Sigmoid colon (tissue), 7 donors: ENCODE data around the gene HMCN2. TPM values are rescaled to one million over a fixed set of nuclear protein-coding genes. Genes with fewer than 3 reads are reported as not detected.

ENCODE experiments used
- DNase-seq: peaks from one replicate; pipeline ENCODE4 v3.0.0-alpha.2; 2019
- H3K27ac ChIP-seq, 4 donors: fragments of 200-600 bp; sonication (generic); one replicate each; pipeline ENCODE4 v1.5.1; 2016 to 2019; ENCODE audit warnings: mild to moderate bottlenecking in 1 of 4
- H3K27me3 ChIP-seq, 3 donors: fragments of 200-600 bp; sonication (generic); one replicate each; pipeline ENCODE4 v1.5.1; 2019; ENCODE audit warnings: mild to moderate bottlenecking in 1 of 3
- H3K36me3 ChIP-seq, 4 donors: fragments of 200-600 bp; sonication (generic); one replicate each; pipeline ENCODE4 v1.5.1; 2016 to 2019
- H3K4me1 ChIP-seq, 4 donors: fragments of 200-600 bp; sonication (generic); one replicate each; pipeline ENCODE4 v1.5.1; 2017 to 2019
- H3K4me3 ChIP-seq, 4 donors: fragments of 200-600 bp; sonication (generic); one replicate each; pipeline ENCODE4 v1.5.1; 2017 to 2019; ENCODE audit warnings: mild to moderate bottlenecking in 2 of 4, moderate library complexity in 1 of 4
- H3K9me3 ChIP-seq, 4 donors: fragments of 200-600 bp in 3 of 4; sonication (generic) in 3 of 4; one replicate each; pipeline versions ENCODE4 v1.5.1 to v1.6.1; 2013 to 2019
- CTCF ChIP-seq, 4 experiments: fragments of 450-650 bp in 3 of 4; fragments of 200-600 bp in 1 of 4; IDR thresholded peaks; one replicate each; pipeline ENCODE4 v1.5.1; 2016 to 2019; ENCODE audit warnings: antibody characterized with exemption in 4 of 4, mild to moderate bottlenecking in 3 of 4, moderate library complexity in 2 of 4
- EP300 ChIP-seq, 4 donors: sonication (generic); formaldehyde crosslinking; IDR thresholded peaks; one replicate each; pipeline ENCODE4 v1.6.1; 2017; ENCODE audit warnings: antibody characterized with exemption in 4 of 4
- POLR2A ChIP-seq, 2 donors: fragments of 450-650 bp; IDR thresholded peaks; one replicate each; pipeline ENCODE4 v1.6.1; 2016; ENCODE audit warnings: antibody characterized with exemption in 2 of 2, mild to moderate bottlenecking in 2 of 2, moderate library complexity in 2 of 2
- POLR2AphosphoS5 ChIP-seq, 4 donors: sonication (generic); formaldehyde crosslinking; IDR thresholded peaks; one replicate each; pipeline ENCODE4 v1.6.1; 2017; ENCODE audit warnings: antibody characterized with exemption in 4 of 4
- WGBS, 2 donors: extraction: QIAGEN DNeasy Blood & Tissue Kit; methylation state at CpG; one replicate each; pipeline ENCODE4 v1.1.7; 2013; 5-methylcytosine and 5-hydroxymethylcytosine counted together
- intact Hi-C: fragments of 100-400 bp; cut with DNase I; formaldehyde crosslinking; loops from one replicate; pipeline ENCODE4 v1.15.1; 2023
- polyA plus RNA-seq, 3 donors: library from polyadenylated mRNA; stranded (reverse); fragments of 200-250 nt; gene quantifications; one replicate each; pipeline ENCODE4 v1.2.3, GENCODE V29; 2013
- total RNA-seq, 4 donors: library from RNA; depleted of rRNA; stranded (reverse); fragments of >200 nt; gene quantifications; one replicate each; pipeline ENCODE4 v1.1.0, GENCODE V29; 2016
- donor health status: healthy with polysubstance abuse.
- donor health status: Bipolar disorder and iron deficiency.
- donor health status: healthy.

Gene HMCN2
- total and polyA plus RNA-seq, 7 donors: 3.6 to 106 (median 13.2) TPM

GRCh38 chr9:130417602-130418001, 152.0 kb downstream of the HMCN2 start:
- peaks cover 0 to 9% (median 4%) of the 10 kb centered on the region in 4 donors for H3K4me1 ChIP-seq
- intact Hi-C loops: no loop called here
- H3K27me3 ChIP-seq: no peaks in the 10 kb centered on the region
- WGBS, 2 donors: 79 to 81% methylated on average over 5 of the region's 5 CpGs
- DNase-seq: no peak
- peaks cover 0 to 40% (median 6%) of the 10 kb centered on the region in 4 donors for H3K36me3 ChIP-seq
- no peak overlapping the region for H3K4me3 ChIP-seq
- TF ChIP-seq POLR2AphosphoS5 (IDR thresholded peaks at IDR 0.05): no peak
- no peak for TF ChIP-seq EP300 (IDR thresholded peaks at IDR 0.05)
- no peak for TF ChIP-seq POLR2A (IDR thresholded peaks at IDR 0.05)
- TF ChIP-seq CTCF (IDR thresholded peaks at IDR 0.05): no peak
- no peaks in the 10 kb centered on the region for H3K9me3 ChIP-seq
- H3K27ac ChIP-seq: no peak overlapping the region

- Histone ChIP-seq H3K36me3 (peaks cover 0 to 35% (median 6%) of the 10 kb centered on the region in 4 donors), H3K4me3 (no peak overlapping the region), H3K27me3 (no peaks in the 10 kb centered on the region), H3K4me1 (peaks cover 0 to 21% (median 16%) of the 10 kb centered on the region in 4 donors), H3K27ac (no peak overlapping the region), H3K9me3 (no peaks in the 10 kb centered on the region)
- TF ChIP-seq CTCF (IDR thresholded peaks at IDR 0.05) (no peak), EP300 (IDR thresholded peaks at IDR 0.05) (no peak), POLR2AphosphoS5 (IDR thresholded peaks at IDR 0.05) (no peak), POLR2A (IDR thresholded peaks at IDR 0.05) (no peak)
- WGBS, 2 donors: 94 to 95% methylated on average over 18 of the region's 18 CpGs
- intact Hi-C loops: no loop called here
- DNase-seq: no peak
These were observed 153.2 kb downstream of the HMCN2 start for GRCh38 chr9:130418776-130419175.

- intact Hi-C loops: no loop called here
- Histone ChIP-seq H3K27me3 (no peaks in the 10 kb centered on the region), H3K4me1 (peaks cover 0 to 22% (median 17%) of the 10 kb centered on the region in 4 donors), H3K27ac (no peak overlapping the region), H3K9me3 (no peaks in the 10 kb centered on the region), H3K4me3 (no peak overlapping the region), H3K36me3 (peaks cover 0 to 35% (median 6%) of the 10 kb centered on the region in 4 donors)
- no peak for DNase-seq
- 87 to 94% methylated on average over 8 of the region's 8 CpGs for WGBS, 2 donors
- no peak for TF ChIP-seq EP300 (IDR thresholded peaks at IDR 0.05)
- no peak for TF ChIP-seq POLR2A (IDR thresholded peaks at IDR 0.05)
- TF ChIP-seq POLR2AphosphoS5 (IDR thresholded peaks at IDR 0.05): no peak
- no peak for TF ChIP-seq CTCF (IDR thresholded peaks at IDR 0.05)
These were observed 154.0 kb downstream of the HMCN2 start for GRCh38 chr9:130419521-130420035.

GRCh38 chr9:130421154-130421801, 155.7 kb downstream of the HMCN2 start:
- 77 to 79% methylated on average over 17 of the region's 17 CpGs for WGBS, 2 donors
- no peak for DNase-seq

More at GRCh38 chr9:130421154-130421801, 155.7 kb downstream of the HMCN2 start:
- Histone ChIP-seq H3K36me3 (peaks cover 0 to 48% (median 11%) of the 10 kb centered on the region in 4 donors), H3K27ac (peak overlapping the region in 1 of 4 donors; percentile 19), H3K4me3 (no peak overlapping the region), H3K4me1 (peaks cover 0 to 22% (median 17%) of the 10 kb centered on the region in 4 donors), H3K27me3 (no peaks in the 10 kb centered on the region), H3K9me3 (no peaks in the 10 kb centered on the region)
- no peak for TF ChIP-seq POLR2AphosphoS5 (IDR thresholded peaks at IDR 0.05)
- no peak for TF ChIP-seq POLR2A (IDR thresholded peaks at IDR 0.05)
- TF ChIP-seq CTCF (IDR thresholded peaks at IDR 0.05): no peak
- TF ChIP-seq EP300 (IDR thresholded peaks at IDR 0.05): no peak
- intact Hi-C loops: no loop called here
